Spleen (tissue), 7 donors: ENCODE data around the gene SCN4A.
"Not testable (repeated sequence)": the region's sequence is repeated elsewhere in the genome, so short reads cannot be mapped to it uniquely, and the experiment has no call there.

Source experiments
- CTCF ChIP-seq, 11 experiments: fragments of 200-600 bp in 7 of 11; fragments of 450-650 bp in 4 of 11; sonication (generic) in 4 of 11; IDR thresholded peaks in 8 of 11; conservative IDR thresholded peaks in 3 of 11; 1 replicate in 7 of 11; 2 replicates in 4 of 11; pipeline versions ENCODE4 v1.4.0 to v1.8.0; 2016 to 2021; ENCODE audit warnings: antibody characterized with exemption in 11 of 11, inconsistent platforms in 4 of 11, mild to moderate bottlenecking in 1 of 11
- POLR2AphosphoS5 ChIP-seq, 3 donors: sonication (generic); formaldehyde crosslinking; IDR thresholded peaks; one replicate each; pipeline ENCODE4 v1.5.1; 2017; ENCODE audit warnings: antibody characterized with exemption in 3 of 3
- donor health status: DM: no; HTN: no; CAD: no; lungs with moderate emphysema.
- donor health status: DM: no; HTN: no; CAD: no.
- donor health status: DM: no; HTN: no; CAD: no.

GRCh38 chr17:63922402-63922801 lies 50.3 kb downstream of the SCN4A start:
- not testable (repeated sequence) for TF ChIP-seq POLR2AphosphoS5 (IDR thresholded peaks at IDR 0.05); CTCF (IDR thresholded peaks at IDR 0.05 in 8 of 11, conservative IDR thresholded peaks at IDR 0.05 in 3 of 11)
